Mesenchymal stem cell (in vitro differentiated cells and primary cell): Measurements from ENCODE around the gene EP400.

Experiments
- DNase-seq: peaks from one replicate; pipeline ENCODE4 v3.0.0-alpha.2; 2013
- H2AFZ ChIP-seq: one replicate; pipeline ENCODE4 v1.6.1; 2013; ENCODE audit warnings: low read depth, mild to moderate bottlenecking, control low read depth, inconsistent platforms, low read length, moderate library complexity
- H2AK5ac ChIP-seq: 2 replicates; pipeline ENCODE4 v1.6.1; 2013; ENCODE audit warnings: low read length, moderate library complexity, mild to moderate bottlenecking, inconsistent platforms; ENCODE audit not compliant: severe bottlenecking
- H2BK120ac ChIP-seq: one replicate; pipeline ENCODE4 v1.6.1; 2013; ENCODE audit warnings: low read depth, mild to moderate bottlenecking, inconsistent platforms, low read length, moderate library complexity
- H2BK12ac ChIP-seq, 2 experiments: one replicate each; pipeline ENCODE4 v1.6.1; 2013; ENCODE audit warnings: inconsistent platforms in 2 of 2, low read length in 2 of 2, mild to moderate bottlenecking in 2 of 2, moderate library complexity in 2 of 2, control low read depth in 1 of 2
- H2BK15ac ChIP-seq: one replicate; pipeline ENCODE4 v1.6.1; 2013; ENCODE audit warnings: mild to moderate bottlenecking, low read depth, inconsistent platforms; ENCODE audit not compliant: poor library complexity, severe bottlenecking
- H2BK5ac ChIP-seq: 2 replicates; pipeline ENCODE4 v1.6.1; 2013; ENCODE audit warnings: low read depth, mild to moderate bottlenecking, low read length, control low read depth, inconsistent platforms; ENCODE audit not compliant: poor library complexity, severe bottlenecking
- H3K14ac ChIP-seq, 2 experiments: one replicate each; pipeline ENCODE4 v1.6.1; 2013; ENCODE audit warnings: inconsistent platforms in 2 of 2, low read length in 2 of 2, control low read depth in 1 of 2, mild to moderate bottlenecking in 1 of 2, moderate library complexity in 1 of 2
- H3K18ac ChIP-seq, 2 experiments: one replicate each; pipeline ENCODE4 v1.6.1; 2013; ENCODE audit warnings: inconsistent platforms in 2 of 2, low read length in 2 of 2, control low read depth in 1 of 2, low read depth in 1 of 2, mild to moderate bottlenecking in 1 of 2
- H3K23ac ChIP-seq, 2 experiments: one replicate each; pipeline ENCODE4 v1.6.1; 2013; ENCODE audit warnings: inconsistent platforms in 2 of 2, low read length in 2 of 2, mild to moderate bottlenecking in 2 of 2, moderate library complexity in 2 of 2, control low read depth in 1 of 2
- H3K27ac ChIP-seq: 2 replicates; pipeline ENCODE4 v1.5.1; 2013; ENCODE audit warnings: mild to moderate bottlenecking, moderate library complexity, low read length, control low read depth, inconsistent platforms; ENCODE audit not compliant: poor library complexity, severe bottlenecking
- H3K27me3 ChIP-seq, 2 experiments: 2 replicates each; pipeline versions ENCODE4 v1.6.1 to v1.7.0; 2013; ENCODE audit warnings: low read length in 2 of 2, mild to moderate bottlenecking in 2 of 2, moderate library complexity in 2 of 2, control low read depth in 1 of 2, inconsistent platforms in 1 of 2; ENCODE audit not compliant: control insufficient read depth in 1 of 2, insufficient read depth in 1 of 2
- H3K36me3 ChIP-seq, 2 experiments: 2 replicates each; pipeline versions ENCODE4 v1.6.1 to v1.7.0; 2013; ENCODE audit warnings: low read length in 2 of 2, control low read depth in 1 of 2, inconsistent platforms in 1 of 2, low read depth in 1 of 2, mild to moderate bottlenecking in 1 of 2; ENCODE audit not compliant: insufficient read depth in 2 of 2, control insufficient read depth in 1 of 2
- H3K4ac ChIP-seq, 2 experiments: one replicate each; pipeline ENCODE4 v1.6.1; 2013; ENCODE audit warnings: inconsistent platforms in 2 of 2, low read length in 2 of 2, mild to moderate bottlenecking in 2 of 2, moderate library complexity in 2 of 2, control low read depth in 1 of 2, low read depth in 1 of 2
- H3K4me1 ChIP-seq: 2 replicates; pipeline ENCODE4 v1.6.1; 2013; ENCODE audit warnings: low read depth, low read length, control low read depth; ENCODE audit not compliant: control insufficient read depth, insufficient read depth
- H3K4me2 ChIP-seq: 2 replicates; pipeline ENCODE4 v1.6.1; 2013; ENCODE audit warnings: low read length, mild to moderate bottlenecking, inconsistent platforms; ENCODE audit not compliant: poor library complexity, severe bottlenecking
- H3K4me3 ChIP-seq, 2 experiments: 2 replicates each; pipeline versions ENCODE4 v1.5.1 to v1.7.0; 2013; ENCODE audit warnings: low read length in 2 of 2, mild to moderate bottlenecking in 2 of 2, control low read depth in 1 of 2, low read depth in 1 of 2; ENCODE audit not compliant: insufficient read depth in 1 of 2
- H3K79me1 ChIP-seq: replicated peaks from 2 replicates; pipeline ENCODE4 v1.6.1; 2013; ENCODE audit warnings: mild to moderate bottlenecking, control low read depth, low read length, inconsistent platforms; ENCODE audit not compliant: poor library complexity, severe bottlenecking
- H3K9ac ChIP-seq: 2 replicates; pipeline ENCODE4 v1.7.0; 2013; ENCODE audit warnings: mild to moderate bottlenecking, low read length, moderate library complexity
- H3K9me3 ChIP-seq: 2 replicates; pipeline ENCODE4 v1.7.0; 2013; ENCODE audit warnings: mild to moderate bottlenecking, low read length; ENCODE audit not compliant: control insufficient read depth
- H4K8ac ChIP-seq: one replicate; pipeline ENCODE4 v1.6.1; 2013; ENCODE audit warnings: inconsistent platforms, mild to moderate bottlenecking, low read length, moderate library complexity
- H4K91ac ChIP-seq: one replicate; pipeline ENCODE4 v1.6.1; 2013; ENCODE audit warnings: mild to moderate bottlenecking, low read length, inconsistent platforms
- WGBS: methylation state at CpG from one replicate; pipeline ENCODE4 v1.1.7; 2013; ENCODE audit warnings: mixed read lengths; 5-methylcytosine and 5-hydroxymethylcytosine counted together

EP400 gene

DNA sequence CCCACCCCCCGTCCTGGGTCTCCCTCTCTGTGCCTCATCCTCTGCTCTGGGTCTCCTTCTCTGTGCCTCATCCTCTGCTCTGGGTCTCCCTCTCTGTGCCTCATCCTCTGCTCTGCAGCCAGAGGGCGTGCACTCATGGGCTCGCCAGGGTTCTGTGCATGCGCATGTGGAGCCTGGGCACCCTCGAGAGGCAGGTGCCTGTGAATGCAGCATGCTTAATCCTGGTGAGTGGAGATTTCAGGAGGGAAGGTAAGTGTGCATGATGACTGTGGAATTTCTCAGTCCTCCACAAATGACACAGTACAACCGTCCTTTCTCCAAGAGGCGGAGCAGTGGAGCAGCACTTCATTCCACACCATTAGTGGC is 65.2 kb downstream of the EP400 start:
- 98% methylated on average over 7 of the region's 7 CpGs for WGBS
- H3K4me2 ChIP-seq, result no peak overlapping the region
- no peaks in the 10 kb centered on the region for H3K27me3 ChIP-seq
- no peak overlapping the region for H2BK5ac ChIP-seq
- H2AK5ac ChIP-seq, result no peak overlapping the region
- H3K27ac ChIP-seq, result peak overlapping the region; percentile 74
- peaks cover 81 to 94% of the 10 kb centered on the region in 2 experiments for H3K36me3 ChIP-seq
- H3K4ac ChIP-seq, result no peak overlapping the region
- H3K4me3 ChIP-seq, result no peak overlapping the region
- no peak overlapping the region for H4K8ac ChIP-seq
- no peak overlapping the region for H2BK120ac ChIP-seq
- H4K91ac ChIP-seq, result no peak overlapping the region
- no peak overlapping the region for H2BK15ac ChIP-seq
- no peak for DNase-seq
- H3K9ac ChIP-seq, result no peak overlapping the region
- no peak overlapping the region for H2AFZ ChIP-seq
- peaks cover 23% of the 10 kb centered on the region for H3K4me1 ChIP-seq
- H3K23ac ChIP-seq, result no peak overlapping the region
- no peak overlapping the region for H3K14ac ChIP-seq
- H3K9me3 ChIP-seq, result no peaks in the 10 kb centered on the region
- H3K18ac ChIP-seq, result no peak overlapping the region
- H3K79me1 ChIP-seq, result peaks cover 48% of the 10 kb centered on the region
- H2BK12ac ChIP-seq, result no peak overlapping the region

DNA sequence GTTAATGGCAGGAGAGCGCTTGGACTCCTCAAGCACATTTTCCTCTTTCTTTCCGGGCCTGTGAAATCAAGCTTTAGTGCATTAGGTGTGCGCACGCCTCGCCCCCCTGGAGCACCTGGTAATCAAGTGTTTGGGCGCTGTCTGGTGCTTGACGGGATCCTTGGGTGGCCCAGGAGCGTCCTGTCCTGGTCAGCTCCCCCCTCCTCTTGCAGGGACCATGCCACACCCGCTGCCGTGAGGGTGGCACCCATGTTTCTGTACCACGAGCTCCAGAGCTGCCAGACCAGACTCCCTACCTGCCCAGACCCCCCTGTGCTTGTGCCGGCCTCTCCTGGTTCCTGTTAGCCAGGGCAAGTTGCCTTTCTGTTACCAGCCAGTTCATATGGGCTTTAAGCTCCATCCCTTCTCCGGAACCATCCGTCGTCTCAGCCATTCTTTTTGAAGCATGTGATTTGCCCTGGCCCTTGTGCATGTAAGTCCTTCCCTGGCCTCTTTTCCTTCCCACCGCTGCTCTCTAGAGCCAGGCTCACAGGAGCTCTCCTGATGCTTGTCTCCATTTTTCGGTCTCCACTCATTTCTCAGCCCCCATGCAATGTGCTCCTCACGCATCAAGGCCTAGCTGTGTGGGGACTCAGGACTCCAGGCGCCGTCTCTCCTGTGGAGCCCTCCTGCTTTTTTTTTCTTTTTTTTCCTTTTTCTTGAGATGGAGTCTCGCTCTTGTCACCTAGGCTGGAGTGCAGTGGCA is 66.1 kb downstream of the EP400 start:
- no peak overlapping the region for H2AK5ac ChIP-seq
- no peaks in the 10 kb centered on the region for H3K27me3 ChIP-seq
- 98% methylated on average over 21 of the region's 21 CpGs for whole genome bisulfite sequencing

DNA sequence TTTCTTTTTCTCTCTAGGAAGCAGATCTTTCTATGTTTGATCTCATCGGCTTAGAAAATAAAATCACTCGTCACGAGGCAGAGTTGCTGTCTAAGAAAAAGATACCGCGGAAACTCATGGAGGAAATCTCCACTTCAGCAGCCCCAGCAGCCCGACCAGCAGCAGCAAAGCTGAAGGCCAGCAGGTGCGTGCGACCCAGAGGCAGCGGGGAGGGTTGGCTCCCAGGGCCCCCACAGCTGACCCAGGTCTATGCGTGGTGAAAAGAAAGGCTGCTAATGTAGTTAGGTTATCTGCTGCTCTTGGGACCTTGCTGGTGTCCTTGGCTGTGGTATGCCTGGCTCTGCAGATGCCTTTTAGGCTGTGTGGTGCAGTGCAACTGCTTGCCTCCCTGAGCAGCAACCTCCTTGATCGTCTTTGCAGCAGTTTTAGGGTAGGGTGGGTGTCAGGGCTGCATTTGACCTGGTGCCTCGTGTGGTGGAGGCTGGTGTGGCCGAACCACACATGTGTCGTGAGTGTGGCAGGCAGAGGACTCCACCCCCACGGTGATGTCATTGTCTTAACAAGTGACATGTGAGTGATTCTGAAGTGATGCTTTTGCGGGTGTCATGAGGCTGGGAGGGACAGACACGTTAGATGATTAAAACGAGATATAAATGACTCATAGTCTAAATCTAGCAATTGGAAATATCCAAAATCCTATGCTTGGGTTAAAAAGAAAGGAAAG is 68.6 kb downstream of the EP400 start:
- Histone ChIP-seq H3K27ac (no peak overlapping the region), H3K9ac (no peak overlapping the region), H3K79me1 (peaks cover 48% of the 10 kb centered on the region), H3K18ac (no peak overlapping the region), H3K23ac (no peak overlapping the region), H3K9me3 (no peaks in the 10 kb centered on the region), H2AFZ (no peak overlapping the region), H2AK5ac (no peak overlapping the region), H3K4me1 (peaks cover 15% of the 10 kb centered on the region), H4K8ac (peak overlapping the region; percentile 45), H3K4me3 (no peak overlapping the region), H3K27me3 (no peaks in the 10 kb centered on the region), H3K36me3 (peaks cover 74 to 92% of the 10 kb centered on the region in 2 experiments), H4K91ac (no peak overlapping the region), H2BK12ac (no peak overlapping the region), H2BK120ac (no peak overlapping the region), H3K4me2 (no peak overlapping the region), H2BK5ac (peak overlapping the region; percentile 10), H2BK15ac (no peak overlapping the region), H3K4ac (no peak overlapping the region), H3K14ac (no peak overlapping the region)
- WGBS, result 93% methylated on average over 18 of the region's 18 CpGs
- DNase-seq, result no peak

More for the DNA sequence above, 66.1 kb downstream of the EP400 start:
- no peak overlapping the region for H3K14ac ChIP-seq
- H2BK120ac ChIP-seq, result no peak overlapping the region
- no peak overlapping the region for H2AFZ ChIP-seq
- no peak overlapping the region for H2BK12ac ChIP-seq
- peaks cover 86 to 97% of the 10 kb centered on the region in 2 experiments for H3K36me3 ChIP-seq
- no peak overlapping the region for H3K27ac ChIP-seq
- DNase-seq, result no peak
- no peak overlapping the region for H3K23ac ChIP-seq
- no peaks in the 10 kb centered on the region for H3K9me3 ChIP-seq
- no peak overlapping the region for H3K18ac ChIP-seq
- no peak overlapping the region for H3K4ac ChIP-seq
- H2BK5ac ChIP-seq, result no peak overlapping the region
- H4K91ac ChIP-seq, result no peak overlapping the region
- no peak overlapping the region for H3K4me2 ChIP-seq
- no peak overlapping the region for H3K9ac ChIP-seq
- no peak overlapping the region for H4K8ac ChIP-seq
- H3K4me3 ChIP-seq, result no peak overlapping the region
- peaks cover 23% of the 10 kb centered on the region for H3K4me1 ChIP-seq
- H3K79me1 ChIP-seq, result peaks cover 53% of the 10 kb centered on the region
- no peak overlapping the region for H2BK15ac ChIP-seq

DNA sequence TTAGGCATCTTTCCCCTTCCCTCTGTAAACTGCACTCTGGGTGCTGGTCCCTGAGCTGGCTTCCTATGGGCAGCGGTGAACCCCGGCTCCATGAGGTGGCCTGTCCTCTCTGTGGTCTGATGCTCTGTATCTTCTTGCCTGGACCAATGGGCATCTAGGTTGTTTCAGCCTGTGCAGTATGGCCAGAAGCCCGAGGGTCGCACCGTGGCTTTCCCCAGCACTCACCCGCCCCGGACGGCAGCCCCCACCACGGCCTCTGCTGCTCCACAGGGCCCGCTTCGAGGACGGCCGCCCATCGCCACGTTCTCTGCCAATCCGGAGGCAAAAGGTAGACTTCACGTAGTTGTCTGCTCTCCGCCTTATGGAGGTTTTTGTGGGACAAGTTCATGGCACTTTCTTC is 70.1 kb downstream of the EP400 start:
- WGBS, result 97% methylated on average over 18 of the region's 18 CpGs

More for the DNA sequence above, 70.1 kb downstream of the EP400 start:
- Histone ChIP-seq H3K4me2 (no peak overlapping the region), H3K18ac (no peak overlapping the region), H2BK5ac (no peak overlapping the region), H2BK15ac (no peak overlapping the region), H2AK5ac (no peak overlapping the region), H3K4ac (no peak overlapping the region), H2BK12ac (no peak overlapping the region), H3K79me1 (peaks cover 54% of the 10 kb centered on the region), H3K23ac (no peak overlapping the region), H3K14ac (no peak overlapping the region), H3K27me3 (no peaks in the 10 kb centered on the region), H2BK120ac (no peak overlapping the region), H2AFZ (no peak overlapping the region), H3K9ac (no peak overlapping the region), H3K27ac (no peak overlapping the region), H3K4me3 (no peak overlapping the region), H3K36me3 (peaks cover 75 to 92% of the 10 kb centered on the region in 2 experiments), H4K91ac (no peak overlapping the region), H3K4me1 (peaks cover 3% of the 10 kb centered on the region), H4K8ac (no peak overlapping the region), H3K9me3 (no peaks in the 10 kb centered on the region)
- DNase-seq, result no peak
